GM21737 (cell line): Measurements from ENCODE around the gene ALPP.
"Not testable (repeated sequence)": the region's sequence is repeated elsewhere in the genome, so short reads cannot be mapped to it uniquely, and the experiment has no call there.

Experiments used
- ATAC-seq: cut with Tn5 transposase; IDR thresholded peaks from one replicate; pipeline ENCODE4 v1.9.1; 2021; ENCODE audit warnings: mild to moderate bottlenecking, moderate library complexity; ENCODE audit not compliant: unreplicated experiment

The ALPP gene

GRCh38 chr2:232419245-232420072, 40.9 kb downstream of the ALPP start:
- no peak for ATAC-seq

DNA sequence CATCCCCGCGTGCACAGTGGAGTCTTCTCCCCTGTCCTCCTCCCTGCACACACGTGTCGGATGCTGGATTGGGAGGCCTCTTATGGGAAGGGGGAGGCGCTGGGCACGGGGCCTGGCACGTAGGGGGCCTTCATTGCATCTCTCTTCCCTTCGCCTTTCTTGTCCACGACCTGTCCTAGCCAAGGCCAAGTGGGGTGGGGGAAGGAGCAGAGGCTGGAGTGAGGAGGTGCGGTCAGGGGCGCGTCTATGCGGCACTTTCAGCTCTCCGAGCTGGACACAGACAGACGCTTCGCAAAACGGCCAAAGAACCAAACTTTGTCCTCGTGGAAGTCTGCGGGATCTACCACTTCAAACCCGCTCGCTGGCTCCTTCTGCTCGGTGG, 41.5 kb downstream of the ALPP start:
- ATAC-seq = no peak

DNA sequence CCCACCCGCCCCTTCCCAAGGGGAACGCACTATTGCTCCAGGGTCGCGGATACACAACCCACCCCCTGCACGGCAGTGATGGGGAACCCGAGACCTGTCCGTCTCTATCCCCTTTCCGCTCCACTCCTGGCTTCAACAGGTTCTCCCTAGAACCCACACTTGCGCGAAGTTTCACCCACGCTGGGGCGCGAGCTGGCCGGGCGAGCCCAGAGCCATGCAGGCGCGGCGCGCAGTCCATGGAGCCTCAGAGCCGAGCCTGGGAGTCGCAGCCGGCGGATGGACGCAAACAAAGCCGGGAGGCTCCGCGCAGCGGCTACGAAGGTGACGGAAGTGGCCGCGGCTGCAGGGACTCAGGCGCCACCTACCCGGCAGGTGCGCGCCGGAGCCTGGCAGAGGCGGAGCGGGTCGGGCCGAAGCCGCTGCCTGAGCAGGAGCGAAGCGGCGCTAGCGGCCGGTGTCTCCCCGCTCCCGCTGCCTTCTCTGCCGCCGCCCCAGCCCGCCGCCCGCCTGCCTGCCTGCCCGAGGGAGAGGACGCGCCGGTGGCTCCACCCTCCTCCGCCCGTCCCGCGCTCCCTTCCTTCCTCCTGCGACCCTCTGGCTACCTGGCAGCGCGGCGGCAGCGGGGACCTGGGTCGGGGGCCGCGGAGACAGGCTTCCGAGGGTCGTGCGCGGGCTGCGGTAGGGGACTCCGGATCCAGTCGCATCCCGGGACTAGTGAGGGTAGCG, 42.1 kb downstream of the ALPP start:
- no peak for ATAC-seq

DNA sequence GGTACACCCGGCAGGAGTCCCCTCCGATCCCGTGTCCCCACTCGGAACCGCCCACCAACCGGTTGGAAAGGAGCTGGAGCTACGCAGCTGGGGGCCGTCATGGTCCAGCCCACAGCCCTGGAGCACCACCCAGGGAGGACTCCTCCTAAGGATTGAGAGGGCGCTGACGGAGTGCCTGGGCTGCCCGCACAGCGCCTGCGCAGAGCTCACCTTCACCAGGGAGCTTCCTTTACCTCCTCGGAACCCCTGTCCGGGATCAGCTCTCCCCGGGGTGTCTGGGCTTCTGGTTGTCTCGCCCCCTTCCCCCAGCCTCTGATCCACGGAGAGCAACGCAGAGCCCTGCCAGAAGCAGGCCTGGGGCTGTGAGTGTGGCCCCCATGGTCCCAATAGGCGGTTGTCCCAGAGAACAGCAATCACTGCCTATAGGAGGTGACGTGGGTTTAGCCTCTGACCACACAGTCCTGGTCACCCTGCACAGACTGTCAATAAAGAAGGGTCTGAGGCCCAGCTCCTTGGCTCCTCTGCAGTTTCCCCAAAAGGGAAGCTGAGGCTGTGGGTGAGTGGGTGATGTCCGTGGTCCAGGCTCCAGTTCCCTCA, 42.7 kb downstream of the ALPP start:
- ATAC-seq = no peak

GRCh38 chr2:232422051-232422450, 43.5 kb downstream of the ALPP start:
- no peak for ATAC-seq

- ATAC-seq = not testable (repeated sequence)
Observed at GRCh38 chr2:232422996-232423395, 44.4 kb downstream of the ALPP start.

GRCh38 chr2:232423407-232423806, 44.9 kb downstream of the ALPP start:
- ATAC-seq = not testable (repeated sequence)

- ATAC-seq = no peak
Observed at GRCh38 chr2:232431705-232432590, 53.4 kb downstream of the ALPP start.
